ENCODE results near the gene DTHD1. TPM values are rescaled to one million over a fixed set of nuclear protein-coding genes. Genes with fewer than 3 reads are reported as not detected.

Gene DTHD1
- total and polyA plus RNA-seq, 11 donors, result 0.14 to 0.83 TPM; not detected in 9

GRCh38 chr4:36326476-36327029 is 45.1 kb downstream of the DTHD1 start:
- DNase-seq (no peak), ATAC-seq (no peak)
- Histone ChIP-seq H3K9me3 (no peaks in the 10 kb centered on the region), H3K36me3 (no peaks in the 10 kb centered on the region), H3K4me3 (no peak overlapping the region), H3K27me3 (no peaks in the 10 kb centered on the region), H3K27ac (peak overlapping the region in 1 of 12 donors; percentile 70), H3K4me1 (peaks cover 0 to 48% (median 0%) of the 10 kb centered on the region in 12 donors)
- 87% methylated on average over 4 of the region's 4 CpGs for WGBS, 4 donors
- TF ChIP-seq POLR2A (IDR thresholded peaks at IDR 0.05) (no peak), CTCF (IDR thresholded peaks at IDR 0.05) (no peak)
- intact Hi-C loops (cut with DNase I), result no loop called here

DNA sequence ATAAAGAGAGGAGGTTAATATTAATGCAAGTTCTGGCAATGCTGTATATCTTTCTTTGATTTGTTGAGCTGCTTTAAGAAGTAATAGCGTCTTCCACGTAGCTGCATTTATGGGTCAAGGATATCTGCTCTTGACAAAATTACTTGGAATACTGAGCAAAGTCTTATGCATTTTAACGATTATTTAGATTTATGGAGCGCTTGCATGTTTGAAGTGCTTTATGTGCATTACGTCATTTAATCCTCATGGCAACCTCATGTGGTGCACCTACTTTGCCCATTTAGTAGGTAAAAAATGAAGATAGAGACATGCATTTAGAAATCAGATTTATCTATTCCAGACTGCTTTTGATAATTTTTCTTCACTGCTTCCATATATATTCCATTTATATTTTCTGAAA is 46.0 kb downstream of the DTHD1 start:
- Histone ChIP-seq H3K4me3 (no peak overlapping the region), H3K36me3 (no peaks in the 10 kb centered on the region), H3K4me1 (peaks cover 0 to 40% (median 0%) of the 10 kb centered on the region in 12 donors), H3K9me3 (no peaks in the 10 kb centered on the region), H3K27ac (no peak overlapping the region), H3K27me3 (no peaks in the 10 kb centered on the region)
- TF ChIP-seq CTCF (IDR thresholded peaks at IDR 0.05), result no peak
- TF ChIP-seq POLR2A (IDR thresholded peaks at IDR 0.05), result no peak
- ATAC-seq (no peak), DNase-seq (no peak)
- WGBS, 4 donors, result 71 to 86% (median 80%) methylated on average over 5 of the region's 5 CpGs
- intact Hi-C loops (cut with DNase I), result no loop called here

- H3K27me3 ChIP-seq, result no peaks in the 10 kb centered on the region
- TF ChIP-seq POLR2A (IDR thresholded peaks at IDR 0.05) (no peak), CTCF (IDR thresholded peaks at IDR 0.05) (no peak)
- H3K9me3 ChIP-seq, result no peaks in the 10 kb centered on the region
- H3K4me1 ChIP-seq, result peaks cover 0 to 35% (median 0%) of the 10 kb centered on the region in 12 donors
- H3K36me3 ChIP-seq, result no peaks in the 10 kb centered on the region
- DNase-seq (no peak), ATAC-seq (peak in 1 of 4 donors; percentile 53)
- H3K27ac ChIP-seq, result no peak overlapping the region
- intact Hi-C loops (cut with DNase I), result no loop called here
- WGBS, 4 donors, result 78 to 81% (median 79%) methylated on average over 9 of the region's 9 CpGs
- H3K4me3 ChIP-seq, result no peak overlapping the region
Measured at GRCh38 chr4:36328130-36328529, 46.7 kb downstream of the DTHD1 start.

DNA sequence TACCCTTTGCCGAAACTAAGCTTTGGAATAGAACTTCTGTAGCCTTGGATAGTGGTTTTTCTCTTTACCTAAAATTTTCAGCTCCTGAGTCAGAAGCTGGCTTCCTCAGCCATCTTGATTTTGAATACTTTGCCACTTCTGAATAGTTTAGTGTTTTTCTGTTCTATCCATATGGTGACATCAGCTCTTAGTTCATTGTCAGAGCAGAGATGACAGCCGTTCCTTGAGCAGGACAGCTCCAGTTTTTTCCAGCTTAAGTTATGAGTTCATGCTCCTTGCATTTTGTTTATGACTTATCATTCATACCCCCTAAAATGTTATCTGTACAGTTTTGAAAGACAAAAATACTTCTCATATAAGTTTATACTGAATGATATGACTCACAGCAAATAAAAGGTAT is 47.8 kb downstream of the DTHD1 start:
- H3K27ac ChIP-seq, result no peak overlapping the region

More for the DNA sequence above, 47.8 kb downstream of the DTHD1 start:
- 70 to 81% (median 77%) methylated on average over 2 of the region's 2 CpGs for WGBS, 4 donors
- no peak for TF ChIP-seq POLR2A (IDR thresholded peaks at IDR 0.05)
- no peak for TF ChIP-seq CTCF (IDR thresholded peaks at IDR 0.05)
- no peak overlapping the region for H3K4me3 ChIP-seq
- no peak for DNase-seq
- ATAC-seq, result no peak
- H3K36me3 ChIP-seq, result no peaks in the 10 kb centered on the region
- no peaks in the 10 kb centered on the region for H3K9me3 ChIP-seq
- H3K27me3 ChIP-seq, result no peaks in the 10 kb centered on the region
- H3K4me1 ChIP-seq, result peaks cover 0 to 24% (median 0%) of the 10 kb centered on the region in 12 donors
- intact Hi-C loops (cut with DNase I), result no loop called here

Data from heart left ventricle (tissue), 16 donors.